CD4-positive, alpha-beta T cell (primary cell): ENCODE results near the gene UBE2U. TPM values are rescaled to one million over a fixed set of nuclear protein-coding genes. Genes with fewer than 3 reads are reported as not detected.
"Not testable (repeated sequence)": the region's sequence is repeated elsewhere in the genome, so short reads cannot be mapped to it uniquely, and the experiment has no call there.

ENCODE experiments used
- ATAC-seq: fragments of 200-7000 bp; cut with Tn5 transposase; one replicate; pipeline ENCODE4 v1.10.0; 2022; ENCODE audit warnings: mild to moderate bottlenecking; ENCODE audit not compliant: poor library complexity
- CTCF ChIA-PET: fragments of 350-600 bp; sonication (Branson Sonifier 250); formaldehyde crosslinking; loops from one replicate; lab custom pipeline; 2021; ENCODE audit warnings: antibody characterized with exemption, inconsistent platforms; lab: Charles Lee
- POLR2A ChIA-PET: fragments of 350-600 bp; sonication (Branson Sonifier 250); formaldehyde crosslinking; loops from one replicate; lab custom pipeline; 2021; ENCODE audit warnings: antibody characterized with exemption, inconsistent platforms; lab: Charles Lee
- DNase-seq, 14 experiments: peaks; one replicate each; pipeline ENCODE4 v3.0.0-alpha.2; 2013 to 2020; ENCODE audit warnings: mixed read lengths in 2 of 14
- H3K27ac ChIP-seq, 2 donors: one replicate each; pipeline versions ENCODE4 v1.5.1 to v1.7.0; 2013; ENCODE audit warnings: low read length in 2 of 2, low read depth in 1 of 2, mild to moderate bottlenecking in 1 of 2
- H3K27me3 ChIP-seq, 2 experiments: 1 replicate in 1 of 2; 2 replicates in 1 of 2; pipeline versions ENCODE4 v1.6.1 to v1.7.0; 2013; ENCODE audit warnings: low read length in 2 of 2, control low read depth in 1 of 2, mild to moderate bottlenecking in 1 of 2, moderate library complexity in 1 of 2; ENCODE audit not compliant: insufficient read depth in 2 of 2, control insufficient read depth in 1 of 2
- H3K36me3 ChIP-seq: one replicate; pipeline ENCODE4 v1.6.1; 2013; ENCODE audit warnings: low read length, control low read depth; ENCODE audit not compliant: insufficient read depth
- H3K4me1 ChIP-seq: one replicate; pipeline ENCODE4 v1.6.1; 2013; ENCODE audit warnings: low read length, control low read depth; ENCODE audit not compliant: insufficient read depth
- H3K4me3 ChIP-seq: one replicate; pipeline ENCODE4 v1.5.1; 2013; ENCODE audit warnings: mild to moderate bottlenecking, low read length, moderate library complexity
- H3K9me3 ChIP-seq, 2 experiments: 1 replicate in 1 of 2; 2 replicates in 1 of 2; pipeline versions ENCODE4 v1.6.1 to v1.7.0; 2013; ENCODE audit warnings: low read length in 2 of 2, mild to moderate bottlenecking in 2 of 2, control low read depth in 1 of 2, moderate library complexity in 1 of 2; ENCODE audit not compliant: control insufficient read depth in 1 of 2, insufficient read depth in 1 of 2
- H3K27ac Mint-ChIP-seq: one replicate; pipeline ENCODE4 v1.8.0; 2020; ENCODE audit warnings: mixed read lengths
- H3K27me3 Mint-ChIP-seq: one replicate; pipeline ENCODE4 v1.8.0; 2021; ENCODE audit warnings: mixed read lengths
- H3K36me3 Mint-ChIP-seq: one replicate; pipeline ENCODE4 v1.8.0; 2021; ENCODE audit warnings: low read depth, mixed read lengths
- H3K4me1 Mint-ChIP-seq: one replicate; pipeline ENCODE4 v1.8.0; 2021; ENCODE audit warnings: low read depth, mixed read lengths
- H3K4me3 Mint-ChIP-seq: one replicate; pipeline ENCODE4 v1.8.0; 2020; ENCODE audit warnings: mild to moderate bottlenecking, mixed read lengths
- H3K9me3 Mint-ChIP-seq: one replicate; pipeline ENCODE4 v1.8.0; 2020; ENCODE audit warnings: mixed read lengths
- intact Hi-C, 2 experiments: fragments of 100-400 bp; cut with DNase I in 1 of 2; cut with micrococcal nuclease in 1 of 2; formaldehyde crosslinking; loops; one replicate each; pipeline versions ENCODE4 v1.15.1 to v1.9.0; 2023 to 2025; cut with DNase I, micrococcal nuclease
- total RNA-seq, 174 experiments: library from RNA in 2 of 174; stranded (reverse) in 2 of 174; gene quantifications; one replicate each; pipeline ENCODE4 v1.2.3 and lab custom pipeline; 2021 to 2026
- TF ChIP-seq, protein P1 (sequence below): fragments of 200-600 bp; IDR thresholded peaks from one replicate; pipeline ENCODE4 v1.8.0; 2022; ENCODE audit warnings: antibody characterized with exemption, mild to moderate bottlenecking

Gene UBE2U
- total RNA-seq, 2 experiments from 2014 or later, result not detected

DNA sequence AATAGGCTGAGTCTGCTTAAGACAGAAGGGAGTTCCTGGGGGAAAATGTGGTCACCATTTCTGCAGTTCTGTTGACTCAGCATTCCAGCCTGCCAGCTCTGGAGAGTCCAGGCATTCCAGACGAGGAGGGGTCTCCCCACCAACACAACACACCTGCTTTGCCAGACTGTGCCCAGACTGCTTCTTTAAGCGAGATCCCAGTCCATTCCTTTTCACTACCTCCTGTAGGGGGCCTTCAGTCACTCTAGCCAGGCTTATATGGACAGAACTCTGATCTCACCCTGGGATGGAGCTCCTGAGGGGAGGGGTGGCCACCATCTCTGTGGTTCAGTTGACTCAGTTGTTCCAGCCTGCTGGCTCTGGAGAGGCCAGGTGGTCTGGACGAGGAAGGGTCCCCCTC is 48.5 kb downstream of the UBE2U start:
- no peak overlapping the region for H3K27ac Mint-ChIP-seq
- CTCF ChIA-PET, result no interaction called here
- ATAC-seq (no peak), DNase-seq (no peak)
- Histone ChIP-seq H3K27me3 (peaks cover 9 to 17% of the 10 kb centered on the region in 2 experiments), H3K4me3 (no peak overlapping the region), H3K9me3 (no peaks in the 10 kb centered on the region), H3K27ac (no peak overlapping the region), H3K4me1 (no peaks in the 10 kb centered on the region), H3K36me3 (no peaks in the 10 kb centered on the region)
- TF ChIP-seq, protein P1, sequence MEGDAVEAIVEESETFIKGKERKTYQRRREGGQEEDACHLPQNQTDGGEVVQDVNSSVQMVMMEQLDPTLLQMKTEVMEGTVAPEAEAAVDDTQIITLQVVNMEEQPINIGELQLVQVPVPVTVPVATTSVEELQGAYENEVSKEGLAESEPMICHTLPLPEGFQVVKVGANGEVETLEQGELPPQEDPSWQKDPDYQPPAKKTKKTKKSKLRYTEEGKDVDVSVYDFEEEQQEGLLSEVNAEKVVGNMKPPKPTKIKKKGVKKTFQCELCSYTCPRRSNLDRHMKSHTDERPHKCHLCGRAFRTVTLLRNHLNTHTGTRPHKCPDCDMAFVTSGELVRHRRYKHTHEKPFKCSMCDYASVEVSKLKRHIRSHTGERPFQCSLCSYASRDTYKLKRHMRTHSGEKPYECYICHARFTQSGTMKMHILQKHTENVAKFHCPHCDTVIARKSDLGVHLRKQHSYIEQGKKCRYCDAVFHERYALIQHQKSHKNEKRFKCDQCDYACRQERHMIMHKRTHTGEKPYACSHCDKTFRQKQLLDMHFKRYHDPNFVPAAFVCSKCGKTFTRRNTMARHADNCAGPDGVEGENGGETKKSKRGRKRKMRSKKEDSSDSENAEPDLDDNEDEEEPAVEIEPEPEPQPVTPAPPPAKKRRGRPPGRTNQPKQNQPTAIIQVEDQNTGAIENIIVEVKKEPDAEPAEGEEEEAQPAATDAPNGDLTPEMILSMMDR, result no peak
- no peaks in the 10 kb centered on the region for H3K4me1 Mint-ChIP-seq
- no peaks in the 10 kb centered on the region for H3K9me3 Mint-ChIP-seq
- POLR2A ChIA-PET, result no interaction called here
- peaks cover 29% of the 10 kb centered on the region for H3K27me3 Mint-ChIP-seq
- intact Hi-C loops, result no loop called here
- H3K4me3 Mint-ChIP-seq, result no peak overlapping the region
- no peaks in the 10 kb centered on the region for H3K36me3 Mint-ChIP-seq

DNA sequence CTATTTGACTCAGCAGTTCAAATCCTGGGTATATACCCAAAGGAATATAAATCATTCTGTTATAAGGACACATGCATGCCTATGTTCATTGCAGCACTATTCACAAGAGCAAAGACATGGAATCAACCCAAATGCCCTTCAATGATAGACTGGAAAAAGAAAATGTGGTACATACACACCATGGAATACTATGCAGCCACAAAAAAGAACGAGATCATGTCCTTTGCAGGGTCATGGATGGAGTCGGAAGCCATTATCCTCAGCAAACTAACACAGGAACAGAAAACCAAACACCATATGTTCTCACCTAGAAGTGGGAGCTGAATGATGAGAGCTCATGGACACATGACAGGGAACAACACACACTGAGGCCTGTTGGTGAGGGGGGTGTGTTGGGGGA is 53.8 kb downstream of the UBE2U start:
- H3K36me3 ChIP-seq, H3K4me3 ChIP-seq, DNase-seq, CTCF ChIA-PET, H3K9me3 Mint-ChIP-seq, H3K27me3 ChIP-seq, ATAC-seq, intact Hi-C loops, H3K36me3 Mint-ChIP-seq, H3K4me1 ChIP-seq, H3K27ac Mint-ChIP-seq, H3K9me3 ChIP-seq, H3K27ac ChIP-seq, H3K4me1 Mint-ChIP-seq, H3K4me3 Mint-ChIP-seq, POLR2A ChIA-PET: not testable (repeated sequence)
- peaks cover 23% of the 10 kb centered on the region for H3K27me3 Mint-ChIP-seq

DNA sequence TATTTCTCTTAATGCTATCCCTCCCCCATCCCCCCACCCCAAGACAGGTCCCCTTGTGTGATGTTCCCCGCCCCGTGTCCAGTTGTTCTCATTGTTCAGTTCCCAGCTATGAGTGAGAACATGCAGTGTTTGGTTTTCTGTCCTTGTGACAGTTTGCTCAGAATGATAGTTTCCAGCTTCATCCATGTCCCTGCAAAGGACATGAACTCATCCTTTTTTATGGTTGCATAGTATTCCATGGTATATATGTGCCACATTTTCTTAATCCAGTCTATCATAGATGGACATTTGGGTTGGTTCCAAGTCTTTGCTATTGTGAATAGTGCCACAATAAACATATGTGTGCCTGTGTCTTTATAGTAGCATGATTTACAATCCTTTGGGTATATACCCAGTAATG is 55.0 kb downstream of the UBE2U start:
- ATAC-seq, H3K27ac Mint-ChIP-seq, H3K4me3 ChIP-seq, intact Hi-C loops, H3K4me1 Mint-ChIP-seq, H3K4me3 Mint-ChIP-seq, H3K27me3 ChIP-seq, H3K9me3 Mint-ChIP-seq, H3K9me3 ChIP-seq, H3K36me3 ChIP-seq, H3K4me1 ChIP-seq, POLR2A ChIA-PET, DNase-seq, H3K36me3 Mint-ChIP-seq, H3K27ac ChIP-seq: not testable (repeated sequence)
- peaks cover 33% of the 10 kb centered on the region for H3K27me3 Mint-ChIP-seq
- CTCF ChIA-PET, result interaction anchor here (0.6 kb wide), 1 partner anchor 1390 kb away, joined by 3 read pairs; no protein-coding TSS in a partner anchor

DNA sequence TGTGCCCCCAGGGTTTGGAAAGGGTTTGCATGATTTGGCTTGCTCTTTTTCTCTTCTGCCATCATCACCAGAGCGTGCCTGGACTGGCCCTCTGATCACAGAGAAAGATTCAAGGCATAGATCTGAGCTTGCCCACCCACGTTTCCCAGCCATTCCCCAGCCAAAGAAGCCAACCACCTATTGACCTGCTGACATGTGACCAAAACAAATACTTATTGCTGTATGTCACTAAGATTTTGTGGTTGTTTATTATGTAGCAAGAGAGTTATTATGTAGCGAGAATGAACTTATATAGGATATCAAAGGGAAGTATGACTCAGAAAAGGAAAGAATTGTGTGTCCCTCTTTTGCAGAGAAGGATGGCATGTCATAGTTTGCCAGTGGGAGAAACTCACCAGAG is 59.9 kb downstream of the UBE2U start:
- H3K27me3 ChIP-seq, result peaks cover 0 to 5% of the 10 kb centered on the region in 2 experiments
- Mint-ChIP-seq H3K27me3 (peaks cover 47% of the 10 kb centered on the region), H3K27ac (no peak overlapping the region), H3K9me3 (no peaks in the 10 kb centered on the region), H3K4me1 (no peaks in the 10 kb centered on the region), H3K36me3 (no peaks in the 10 kb centered on the region), H3K4me3 (no peak overlapping the region)
- POLR2A ChIA-PET, result no interaction called here
- H3K4me3 ChIP-seq, result no peak overlapping the region
- H3K9me3 ChIP-seq, result no peaks in the 10 kb centered on the region
- no peaks in the 10 kb centered on the region for H3K36me3 ChIP-seq
- H3K4me1 ChIP-seq, result no peaks in the 10 kb centered on the region
- CTCF ChIA-PET, result no interaction called here
- TF ChIP-seq, protein P1, result no peak
- intact Hi-C loops, result loop anchor here in 1 of 2 experiments (10.0 kb wide), 1 partner anchor 811 kb away; no protein-coding TSS in a partner anchor
- ATAC-seq (no peak), DNase-seq (no peak)
- no peak overlapping the region for H3K27ac ChIP-seq
